ENCODE measurements around the gene GREB1.

The GREB1 gene

DNA sequence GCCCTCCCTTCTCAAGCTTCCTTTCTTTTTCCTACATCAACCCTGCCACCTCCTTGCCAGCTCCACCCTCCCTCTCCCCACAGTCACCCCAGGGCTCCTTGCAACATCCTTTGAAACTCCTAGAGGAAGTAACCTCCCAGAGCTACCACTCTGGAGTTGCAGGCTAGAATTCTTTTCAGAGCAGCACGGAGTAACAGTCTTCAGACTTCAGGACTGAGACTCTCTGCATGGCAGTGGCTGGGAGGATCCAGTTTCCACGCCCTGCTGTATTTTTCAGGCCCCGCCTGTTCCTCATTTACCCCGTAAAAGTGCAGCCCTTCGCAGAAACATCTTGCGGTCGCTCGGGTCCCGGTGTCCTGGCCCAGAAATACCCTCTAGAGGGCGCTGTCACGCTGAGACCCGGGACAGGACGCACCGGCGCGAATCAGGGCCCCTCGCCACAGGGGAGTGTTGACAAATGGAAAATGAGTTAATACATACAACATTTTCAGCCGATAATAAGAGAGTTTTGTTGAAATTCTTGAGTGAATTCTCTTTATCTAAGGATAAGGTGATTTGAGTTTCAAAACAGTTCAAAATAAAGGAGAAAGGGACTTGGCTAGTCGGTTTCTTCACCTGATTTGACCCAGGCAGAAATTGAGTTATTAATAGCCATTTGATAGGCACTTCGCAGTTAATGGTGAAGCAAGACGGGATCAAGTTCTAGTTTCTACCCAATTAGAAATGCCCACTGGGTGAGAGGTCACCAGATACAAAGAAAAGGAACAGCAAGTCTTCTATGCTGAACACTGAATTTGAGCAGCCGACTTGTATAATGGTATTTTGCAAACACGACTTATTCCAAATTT lies 154.6 kb downstream of the GREB1 start:
- peak; percentile 87 for DNase-seq

DNA sequence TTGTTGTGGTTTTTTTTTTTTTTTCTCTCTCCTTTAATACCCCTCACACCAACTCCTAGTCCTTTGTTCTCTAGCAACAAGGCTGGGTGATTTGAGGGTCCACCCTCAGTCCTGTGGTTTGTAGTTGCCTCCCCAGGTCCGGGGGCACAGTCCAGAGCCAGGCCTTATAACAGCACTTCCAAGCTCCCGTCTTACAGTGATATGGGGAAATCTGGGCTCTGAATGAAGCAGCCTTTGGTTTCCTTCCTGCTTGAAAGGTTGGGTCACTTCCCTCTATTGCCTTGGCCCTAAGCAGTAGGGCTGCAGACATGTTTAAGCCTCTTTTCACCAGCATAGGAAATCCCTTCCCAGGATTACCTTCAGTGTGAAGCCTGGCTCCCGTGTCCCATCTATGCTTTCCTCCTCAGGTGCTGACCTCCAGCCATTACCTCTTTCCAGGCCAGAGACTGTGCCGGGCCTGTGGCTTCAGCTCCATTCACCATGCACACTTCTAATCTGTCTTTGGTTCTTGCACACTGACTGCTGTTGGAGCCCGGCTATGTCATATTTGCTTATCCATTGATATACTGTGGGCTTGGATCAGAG lies 157.3 kb downstream of the GREB1 start:
- no peak for DNase-seq
